GM12891 (cell line): ENCODE results near the gene PCDHGB4.
"Not testable (repeated sequence)": the region's sequence is repeated elsewhere in the genome, so short reads cannot be mapped to it uniquely, and the experiment has no call there.

Source experiments
- DNase-seq: peaks from one replicate; pipeline ENCODE4 v3.0.0; 2011; ENCODE audit warnings: low spot score; ENCODE audit not compliant: insufficient read length
- FAIRE-seq: peaks from 2 replicates; lab custom pipeline; 2011; peaks lifted over from hg19 to GRCh38; lab: Jason Lieb, UNC
- PAX5 ChIP-seq: IDR thresholded peaks from 2 replicates; pipeline ENCODE4 v1.6.1; 2011; ENCODE audit warnings: low read length, moderate library complexity, mild to moderate bottlenecking; ENCODE audit not compliant: insufficient read depth, severe bottlenecking
- POLR2A ChIP-seq: IDR thresholded peaks from 2 replicates; pipeline ENCODE4 v1.6.1; 2011; ENCODE audit warnings: low read depth, low read length, control low read depth
- POLR2AphosphoS5 ChIP-seq: IDR thresholded peaks from 2 replicates; pipeline ENCODE4 v1.6.1; 2011; ENCODE audit warnings: low read depth, low read length, control low read depth
- POU2F2 ChIP-seq: IDR thresholded peaks from 2 replicates; pipeline ENCODE4 v1.6.1; 2011; ENCODE audit warnings: low read depth, mild to moderate bottlenecking, control low read depth, low read length, moderate library complexity
- SPI1 ChIP-seq: IDR thresholded peaks from 2 replicates; pipeline ENCODE4 v1.6.1; 2011; ENCODE audit warnings: low read depth, low read length, control low read depth
- TAF1 ChIP-seq: IDR thresholded peaks from 2 replicates; pipeline ENCODE4 v1.6.1; 2011; ENCODE audit warnings: low read depth, low read length, control low read depth

Gene PCDHGB4

GRCh38 chr5:141419074-141419880 is 31.8 kb downstream of the PCDHGB4 start:
- DNase-seq (no peak), FAIRE-seq (no peak)
- TF ChIP-seq POLR2AphosphoS5, result no peak
- TF ChIP-seq PAX5, result no peak
- TF ChIP-seq TAF1, result no peak
- no peak for TF ChIP-seq POLR2A
- TF ChIP-seq POU2F2, result no peak
- TF ChIP-seq SPI1, result no peak

- FAIRE-seq, result peak; percentile 59
- TF ChIP-seq POLR2A (no peak), PAX5 (no peak), POU2F2 (no peak), TAF1 (no peak), POLR2AphosphoS5 (no peak), SPI1 (no peak)
- DNase-seq, result no peak
Measured at GRCh38 chr5:141420855-141421488, 33.5 kb downstream of the PCDHGB4 start, which contains the start of gene PCDHGA11. Gene PCDHGA11, plus strand, starts transcription at chr5:141421051. Its CDS starts 177 bp downstream, at chr5:141421228.

GRCh38 chr5:141421489-141421855 is 34.0 kb downstream of the PCDHGB4 start:
- no peak for DNase-seq
- peak; percentile 9 for FAIRE-seq
- TF ChIP-seq PAX5 (no peak), POU2F2 (no peak), POLR2AphosphoS5 (no peak), SPI1 (no peak), TAF1 (no peak), POLR2A (no peak)

- FAIRE-seq (no peak), DNase-seq (no peak)
- TF ChIP-seq POLR2AphosphoS5 (no peak), PAX5 (no peak), POU2F2 (no peak), SPI1 (no peak), POLR2A (no peak), TAF1 (no peak)
Measured at GRCh38 chr5:141422742-141423291, 35.3 kb downstream of the PCDHGB4 start.

GRCh38 chr5:141427783-141428426 is 40.4 kb downstream of the PCDHGB4 start:
- TF ChIP-seq TAF1, result no peak
- no peak for TF ChIP-seq PAX5
- no peak for TF ChIP-seq POU2F2
- TF ChIP-seq POLR2AphosphoS5, result no peak
- no peak for FAIRE-seq
- DNase-seq, result no peak

- no peak for FAIRE-seq
- TF ChIP-seq PAX5, result no peak
- no peak for TF ChIP-seq POLR2AphosphoS5
- no peak for TF ChIP-seq POLR2A
- DNase-seq, result no peak
Measured at GRCh38 chr5:141430332-141431113, 43.0 kb downstream of the PCDHGB4 start, which contains the start of gene PCDHGA12. Gene PCDHGA12, plus strand, starts transcription at chr5:141430507. Its CDS starts 253 bp downstream, at chr5:141430760.

- no peak for TF ChIP-seq TAF1
- no peak for TF ChIP-seq POLR2AphosphoS5
- no peak for TF ChIP-seq POU2F2
- TF ChIP-seq PAX5, result no peak
- TF ChIP-seq POLR2A, result no peak
- TF ChIP-seq SPI1, result no peak
- FAIRE-seq (no peak), DNase-seq (no peak)
Measured at GRCh38 chr5:141431286-141431685, 43.8 kb downstream of the PCDHGB4 start.

- not testable (repeated sequence) for FAIRE-seq, DNase-seq
Measured at GRCh38 chr5:141432308-141432707, 44.8 kb downstream of the PCDHGB4 start.

- not testable (repeated sequence) for FAIRE-seq
Measured at GRCh38 chr5:141432726-141433125, 45.2 kb downstream of the PCDHGB4 start.

GRCh38 chr5:141434006-141434405 is 46.5 kb downstream of the PCDHGB4 start:
- FAIRE-seq (no peak), DNase-seq (no peak)
- no peak for TF ChIP-seq POLR2A
- no peak for TF ChIP-seq POU2F2
- TF ChIP-seq SPI1, result no peak
- no peak for TF ChIP-seq POLR2AphosphoS5
- no peak for TF ChIP-seq PAX5
- TF ChIP-seq TAF1, result no peak

More at GRCh38 chr5:141432726-141433125, 45.2 kb downstream of the PCDHGB4 start:
- not testable (repeated sequence) for DNase-seq
